ENCODE data around the gene SMYD3.

DNA sequence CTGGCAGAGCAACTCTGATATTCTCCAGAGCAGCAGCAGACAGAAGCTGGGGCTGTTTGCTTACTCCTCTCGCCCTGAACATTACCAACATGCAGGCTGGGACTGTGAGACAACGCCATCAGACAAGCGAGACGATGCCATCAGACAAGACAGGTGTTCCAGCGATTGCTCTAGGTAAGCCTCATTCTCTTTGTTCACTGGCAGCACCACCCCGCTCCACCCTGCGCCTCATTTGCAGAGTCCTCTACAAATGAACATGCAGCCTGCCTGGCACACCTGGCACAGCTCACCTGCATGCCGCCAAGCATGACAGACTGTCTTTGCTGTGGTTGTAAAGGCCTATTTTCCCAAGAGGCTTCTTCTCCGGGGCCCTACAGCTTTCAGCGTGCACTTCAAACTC lies 346.2 kb downstream of the SMYD3 start:
- no peak for TF ChIP-seq POLR2A (IDR thresholded peaks at IDR 0.05; ENCODE audit: low read depth)
- TF ChIP-seq, protein P1, sequence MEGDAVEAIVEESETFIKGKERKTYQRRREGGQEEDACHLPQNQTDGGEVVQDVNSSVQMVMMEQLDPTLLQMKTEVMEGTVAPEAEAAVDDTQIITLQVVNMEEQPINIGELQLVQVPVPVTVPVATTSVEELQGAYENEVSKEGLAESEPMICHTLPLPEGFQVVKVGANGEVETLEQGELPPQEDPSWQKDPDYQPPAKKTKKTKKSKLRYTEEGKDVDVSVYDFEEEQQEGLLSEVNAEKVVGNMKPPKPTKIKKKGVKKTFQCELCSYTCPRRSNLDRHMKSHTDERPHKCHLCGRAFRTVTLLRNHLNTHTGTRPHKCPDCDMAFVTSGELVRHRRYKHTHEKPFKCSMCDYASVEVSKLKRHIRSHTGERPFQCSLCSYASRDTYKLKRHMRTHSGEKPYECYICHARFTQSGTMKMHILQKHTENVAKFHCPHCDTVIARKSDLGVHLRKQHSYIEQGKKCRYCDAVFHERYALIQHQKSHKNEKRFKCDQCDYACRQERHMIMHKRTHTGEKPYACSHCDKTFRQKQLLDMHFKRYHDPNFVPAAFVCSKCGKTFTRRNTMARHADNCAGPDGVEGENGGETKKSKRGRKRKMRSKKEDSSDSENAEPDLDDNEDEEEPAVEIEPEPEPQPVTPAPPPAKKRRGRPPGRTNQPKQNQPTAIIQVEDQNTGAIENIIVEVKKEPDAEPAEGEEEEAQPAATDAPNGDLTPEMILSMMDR (IDR thresholded peaks at IDR 0.05), result no peak
- TF ChIP-seq POLR2AphosphoS5 (IDR thresholded peaks at IDR 0.05), result no peak
- no peak for TF ChIP-seq EP300 (IDR thresholded peaks at IDR 0.05)
